HG02884 (cell line): ENCODE results near the gene OPALIN.
A peak's percentile ranks its signal among the peaks of the same experiment; 100 is the strongest.

Experiments used
- ATAC-seq: cut with Tn5 transposase; IDR thresholded peaks from one replicate; pipeline ENCODE4 v1.9.1; 2021; ENCODE audit warnings: mild to moderate bottlenecking, moderate library complexity; ENCODE audit not compliant: unreplicated experiment

Gene OPALIN

GRCh38 chr10:96358851-96359540 is at the start of gene OPALIN:
Gene OPALIN, minus strand, starts transcription at chr10:96359002. Its CDS starts 106 bp downstream, at chr10:96358896.
- ATAC-seq: no peak

GRCh38 chr10:96408201-96408600 is 49.4 kb upstream of the OPALIN start:
- ATAC-seq: no peak

DNA sequence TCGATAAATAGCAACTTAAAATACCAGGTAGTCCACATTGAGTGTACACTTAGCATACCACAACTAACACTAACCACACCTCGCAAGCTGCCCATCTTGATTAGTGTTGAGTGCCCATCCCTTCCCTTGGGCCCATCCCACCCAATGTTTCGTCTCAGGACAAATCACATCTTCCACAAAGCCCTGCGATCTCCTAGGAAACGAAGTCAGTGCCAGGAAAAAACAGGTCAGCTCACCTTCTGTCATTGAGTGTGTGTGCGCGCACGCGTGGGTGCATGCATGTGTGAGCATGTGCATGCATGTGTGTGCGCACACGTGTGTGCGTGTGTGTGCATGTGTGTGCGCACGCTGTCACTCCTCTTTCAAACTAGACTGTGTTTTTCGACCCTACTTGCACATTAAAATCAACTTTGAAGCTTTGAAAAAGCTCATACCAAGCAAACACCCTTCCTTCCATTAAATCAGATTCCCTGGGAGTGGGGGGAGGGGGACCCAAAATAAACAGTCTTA is 48.8 kb upstream of the OPALIN start:
- ATAC-seq: no peak

DNA sequence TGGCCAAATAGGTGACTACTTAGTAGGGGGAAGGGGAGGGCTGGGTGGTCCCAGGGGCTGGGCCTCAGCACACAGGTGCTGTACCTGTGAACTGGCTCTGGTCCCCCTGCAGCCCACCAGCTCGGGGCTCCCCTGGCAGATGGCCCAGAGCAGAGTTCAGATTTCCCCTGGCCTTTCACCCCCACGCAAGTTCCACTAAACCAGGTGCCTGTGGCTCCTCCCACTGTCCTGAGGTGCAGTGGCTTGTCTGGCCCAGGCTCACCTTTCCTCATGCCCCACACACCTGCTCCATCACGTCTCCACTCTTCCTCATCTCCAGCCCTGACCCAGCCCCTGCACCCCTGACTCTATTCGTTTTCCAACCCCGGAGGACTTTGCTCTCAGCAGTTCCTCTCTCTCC is 47.3 kb upstream of the OPALIN start:
- ATAC-seq: no peak

GRCh38 chr10:96402417-96403305 is 43.9 kb upstream of the OPALIN start:
- ATAC-seq: no peak

DNA sequence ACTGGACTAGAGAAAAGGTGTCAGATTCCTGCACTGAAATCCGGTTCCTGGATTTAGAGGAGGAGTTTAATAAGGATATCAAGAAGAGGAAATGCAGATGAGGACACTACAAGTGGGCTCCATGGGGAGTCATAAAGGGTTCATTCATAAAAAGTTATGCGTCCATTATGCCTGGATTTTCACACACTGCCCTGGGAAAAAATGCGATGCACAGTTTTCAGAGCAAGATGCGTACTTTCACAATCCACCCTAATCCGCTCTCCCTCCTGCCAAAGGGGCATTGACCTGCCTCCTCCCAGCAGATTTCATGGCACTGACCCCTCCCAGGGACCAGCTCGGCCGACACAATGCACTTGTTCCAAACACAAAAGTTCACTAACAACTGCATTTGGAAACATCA is 42.2 kb upstream of the OPALIN start:
- no peak for ATAC-seq

GRCh38 chr10:96400465-96400864 is 41.7 kb upstream of the OPALIN start:
- no peak for ATAC-seq

GRCh38 chr10:96397902-96398301 is 39.1 kb upstream of the OPALIN start:
- ATAC-seq: no peak

- no peak for ATAC-seq
These were observed 37.4 kb upstream of the OPALIN start for GRCh38 chr10:96395931-96396877.

DNA sequence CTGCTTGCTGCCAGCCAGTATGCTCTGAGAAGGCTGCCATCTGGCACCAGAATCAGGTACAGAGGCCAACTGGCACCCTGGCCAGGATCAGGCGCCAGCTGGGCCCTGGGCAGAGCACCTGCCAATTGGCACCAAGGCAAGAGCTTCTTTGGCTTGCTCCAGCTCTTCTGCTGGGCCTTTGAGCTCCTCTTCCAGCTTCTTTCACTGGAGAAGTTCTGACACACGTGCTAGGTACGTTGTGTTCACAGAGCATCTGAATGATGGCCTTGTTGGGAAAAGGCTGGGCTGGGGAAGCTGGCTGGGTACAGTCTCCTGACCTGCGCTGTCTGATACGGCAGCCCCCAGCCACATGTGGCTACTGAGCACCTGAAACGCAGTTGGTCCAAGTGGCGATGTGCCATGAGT is 31.7 kb upstream of the OPALIN start:
- no peak for ATAC-seq

DNA sequence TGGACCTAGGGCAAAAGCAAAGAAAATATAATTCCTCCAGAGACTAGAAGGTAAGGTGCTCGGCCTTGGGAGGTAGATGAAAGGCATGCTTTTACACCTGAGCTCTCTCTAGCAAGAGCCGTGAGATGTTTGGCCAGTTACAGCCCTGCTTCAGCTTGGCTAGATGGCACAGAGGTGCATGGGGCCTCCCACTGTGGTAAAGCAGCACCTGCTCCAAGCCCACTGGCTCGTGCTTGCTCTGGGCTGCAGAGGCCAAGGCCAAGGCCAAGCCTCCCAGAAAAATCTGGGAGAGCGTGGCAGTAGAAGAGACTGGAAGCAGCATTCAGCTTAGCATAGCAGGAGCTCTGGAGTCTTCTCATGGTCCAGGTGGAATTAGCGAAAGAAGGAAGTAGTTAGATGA is 31.0 kb upstream of the OPALIN start:
- ATAC-seq: no peak

DNA sequence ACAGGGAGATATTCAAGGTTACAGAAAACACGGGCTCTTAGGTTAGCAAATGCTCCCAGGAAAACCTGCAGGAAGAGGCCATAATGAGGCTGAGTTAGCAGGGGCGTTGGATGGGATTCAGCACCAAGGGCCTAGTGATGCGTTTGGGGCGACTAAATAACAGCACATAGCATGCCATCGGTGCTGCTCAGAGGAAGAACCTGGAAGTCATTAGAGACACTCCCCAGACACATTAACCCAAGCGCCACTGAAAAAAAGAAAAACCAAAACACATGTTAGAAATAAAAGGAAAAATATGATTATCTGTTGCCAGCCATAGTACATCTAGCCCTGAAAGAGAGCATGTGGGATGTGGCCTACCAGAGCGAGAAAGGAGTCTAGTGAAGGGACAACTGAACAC is 28.8 kb upstream of the OPALIN start:
- no peak for ATAC-seq

GRCh38 chr10:96387161-96387560 is 28.4 kb upstream of the OPALIN start:
- ATAC-seq: no peak

GRCh38 chr10:96384506-96384905 is 25.7 kb upstream of the OPALIN start:
- no peak for ATAC-seq

- ATAC-seq: no peak
These were observed 22.0 kb upstream of the OPALIN start for GRCh38 chr10:96380821-96381220.

DNA sequence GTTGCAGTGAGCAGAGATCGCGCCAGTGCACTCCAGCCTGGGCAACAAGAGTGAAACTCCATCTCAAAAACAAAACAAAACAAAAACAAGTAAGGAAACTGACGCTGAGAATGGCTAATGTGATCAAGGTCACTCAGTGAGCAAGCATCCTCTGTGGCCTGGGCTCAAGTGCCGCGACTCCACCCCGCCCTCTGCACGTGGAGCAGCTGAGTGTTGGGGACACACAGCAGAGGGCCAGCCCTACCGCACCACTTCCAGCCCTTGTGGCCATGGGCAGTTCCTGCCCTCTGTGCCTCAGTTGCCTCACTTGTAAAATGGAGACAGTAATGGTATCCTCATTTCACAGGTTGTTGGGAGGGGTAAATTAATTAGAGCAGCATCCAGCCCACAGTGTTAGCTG is 21.0 kb upstream of the OPALIN start:
- no peak for ATAC-seq

DNA sequence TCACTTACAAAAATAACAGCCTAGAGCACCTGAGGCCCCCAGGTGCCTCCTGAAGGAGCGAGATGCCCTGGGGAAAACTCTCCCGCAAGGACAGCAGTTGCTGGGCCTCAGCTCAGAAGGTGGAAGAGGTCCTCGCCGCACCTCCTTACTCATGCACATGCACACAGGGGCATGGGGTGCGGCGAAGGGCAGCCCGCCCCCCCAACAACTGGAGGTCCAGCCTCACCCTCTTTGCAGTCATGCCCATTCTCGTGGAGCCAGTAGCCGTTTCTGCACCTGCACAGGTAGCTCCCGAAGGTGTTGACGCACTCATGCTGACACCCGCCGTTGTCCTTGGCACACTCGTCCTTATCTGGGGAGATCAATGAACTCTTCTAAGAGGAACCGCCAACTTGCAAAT is 19.9 kb upstream of the OPALIN start:
- ATAC-seq: no peak

DNA sequence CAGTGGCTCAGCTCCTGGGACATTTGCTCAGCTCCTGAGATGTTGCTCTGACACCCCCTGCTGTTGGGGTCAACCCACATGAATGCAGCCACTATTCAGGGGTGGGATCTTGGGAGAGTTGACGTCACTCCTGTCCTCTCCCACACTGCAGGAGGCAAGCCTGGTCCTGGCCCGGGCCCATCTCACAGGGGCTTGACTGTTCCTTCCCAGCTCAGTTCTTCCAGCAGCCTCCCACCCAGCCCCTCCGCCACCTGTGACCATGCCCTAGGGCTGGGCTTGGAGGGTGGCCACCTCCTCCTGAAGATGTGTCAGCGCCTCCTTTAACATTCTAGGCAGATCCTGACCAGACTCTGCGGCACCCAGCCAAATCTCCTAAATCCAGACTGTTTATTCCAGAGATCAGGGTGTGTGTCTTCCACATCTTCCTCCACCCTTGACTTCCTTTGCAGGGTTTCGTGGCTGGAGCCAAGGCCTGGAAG is 19.1 kb upstream of the OPALIN start:
- no peak for ATAC-seq

GRCh38 chr10:96376483-96376882 is 17.7 kb upstream of the OPALIN start:
- ATAC-seq: no peak

DNA sequence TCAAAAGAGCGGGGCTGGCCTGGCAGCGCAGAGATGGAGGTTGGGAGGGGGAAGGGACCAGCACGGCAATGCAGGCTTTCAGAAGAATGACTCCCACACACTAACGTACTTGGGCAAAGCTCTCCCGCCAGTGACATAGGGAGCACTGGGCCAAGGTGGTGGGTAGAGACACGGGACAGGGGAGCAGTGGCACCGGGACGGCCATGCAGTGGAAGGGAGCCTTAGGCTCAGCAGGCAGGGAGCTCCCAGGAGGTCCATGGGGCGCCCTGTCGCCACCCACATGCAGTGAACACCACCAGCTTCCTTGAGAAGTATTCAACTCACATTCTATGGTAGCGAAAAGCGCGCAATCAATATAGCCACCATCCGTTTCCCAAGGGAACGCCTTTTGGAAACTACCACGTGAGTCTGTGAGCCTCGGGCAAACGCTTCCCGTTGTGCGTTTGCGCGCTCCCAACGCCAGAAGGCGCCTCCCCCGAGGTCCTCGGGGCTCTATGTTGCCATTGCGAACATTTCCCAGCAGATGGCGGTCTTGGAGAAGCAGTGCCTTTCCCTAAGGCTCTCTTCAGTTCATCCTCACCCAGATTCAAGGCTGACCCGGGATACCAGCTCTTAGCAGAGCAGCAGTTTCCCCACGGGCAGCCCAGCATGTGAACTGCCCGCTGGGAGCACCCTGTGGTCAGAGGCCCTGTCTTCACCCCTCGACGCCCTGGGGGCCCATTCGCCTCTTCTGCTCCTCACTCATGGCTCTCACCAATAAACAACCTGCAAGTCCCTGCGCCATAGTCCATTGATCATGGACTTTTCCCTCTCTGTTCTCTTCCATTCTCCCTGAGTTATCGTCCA is 16.4 kb upstream of the OPALIN start:
- ATAC-seq: peak; percentile 78
